Fibroblast of upper back skin (primary cell): ENCODE measurements around the gene DGLUCY.
"Not testable (repeated sequence)": the region's sequence is repeated elsewhere in the genome, so short reads cannot be mapped to it uniquely, and the experiment has no call there.

Source experiments
- DNase-seq: peaks from one replicate; pipeline ENCODE4 v3.0.0-alpha.2; 2013

DGLUCY gene

GRCh38 chr14:91108941-91109611, 4.8 kb upstream of the DGLUCY start:
- no peak for DNase-seq

GRCh38 chr14:91111443-91111842, 2.4 kb upstream of the DGLUCY start:
- DNase-seq, result no peak

GRCh38 chr14:91112194-91112593, 1.7 kb upstream of the DGLUCY start:
- DNase-seq, result no peak

- DNase-seq, result peak; percentile 34
These were observed 499 bp downstream of the DGLUCY start for GRCh38 chr14:91114079-91115065.

- DNase-seq, result no peak
These were observed 2.3 kb downstream of the DGLUCY start for GRCh38 chr14:91115986-91116770.

GRCh38 chr14:91116913-91117588, 3.2 kb downstream of the DGLUCY start:
- DNase-seq, result no peak

- DNase-seq, result no peak
These were observed 4.1 kb downstream of the DGLUCY start for GRCh38 chr14:91117960-91118359.

GRCh38 chr14:91118511-91119068, 4.7 kb downstream of the DGLUCY start:
- no peak for DNase-seq

- DNase-seq, result peak; percentile 51
These were observed 5.9 kb downstream of the DGLUCY start for GRCh38 chr14:91119556-91120311.

GRCh38 chr14:91123201-91123600, 9.3 kb downstream of the DGLUCY start:
- DNase-seq, result no peak

GRCh38 chr14:91124406-91125270, 10.8 kb downstream of the DGLUCY start:
- not testable (repeated sequence) for DNase-seq

GRCh38 chr14:91125271-91125660, 11.4 kb downstream of the DGLUCY start:
- no peak for DNase-seq

- no peak for DNase-seq
These were observed 11.9 kb downstream of the DGLUCY start for GRCh38 chr14:91125801-91126200.

- no peak for DNase-seq
These were observed 12.9 kb downstream of the DGLUCY start for GRCh38 chr14:91126761-91127160.

- DNase-seq, result no peak
These were observed 13.5 kb downstream of the DGLUCY start for GRCh38 chr14:91127401-91127801.

- DNase-seq, result no peak
These were observed 14.1 kb downstream of the DGLUCY start for GRCh38 chr14:91127924-91128323.

- DNase-seq, result no peak
These were observed 14.8 kb downstream of the DGLUCY start for GRCh38 chr14:91128699-91129098.

- no peak for DNase-seq
These were observed 15.4 kb downstream of the DGLUCY start for GRCh38 chr14:91129261-91129660.

GRCh38 chr14:91135039-91135438, 21.2 kb downstream of the DGLUCY start:
- no peak for DNase-seq
